Measurements from ENCODE around the gene GMDS. TPM values are rescaled to one million over a fixed set of nuclear protein-coding genes. Genes with fewer than 3 reads are reported as not detected.

GMDS gene
- total and polyA plus RNA-seq, 2 of the 4 experiments (the other 2 are of a cell fraction) = 7.3 to 21.9 TPM

DNA sequence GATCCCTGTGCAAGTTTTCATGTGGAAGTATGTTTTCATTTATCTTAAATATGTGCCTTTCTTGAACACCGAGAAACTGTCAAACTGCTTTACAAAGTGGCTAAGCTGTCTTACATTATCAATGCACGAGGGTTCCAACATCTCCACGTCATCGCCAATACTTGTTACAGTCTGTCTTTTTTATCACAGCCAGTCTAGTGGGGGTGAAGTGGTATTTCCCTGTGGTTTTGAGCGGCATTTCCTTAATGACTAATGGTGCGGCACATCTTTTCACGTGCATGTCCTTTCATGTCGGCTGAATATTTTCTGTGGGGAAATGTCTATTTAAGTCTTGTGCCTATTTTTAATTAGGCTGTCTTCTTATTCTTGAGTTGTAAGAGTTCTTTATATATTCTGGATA lies 355.3 kb downstream of the GMDS start:
- H2BK15ac ChIP-seq (ENCODE audit: low read depth, low read length) = no peak overlapping the region
- BruUV-seq (replicated peaks) = no TSS peak
- TF ChIP-seq, protein P1, sequence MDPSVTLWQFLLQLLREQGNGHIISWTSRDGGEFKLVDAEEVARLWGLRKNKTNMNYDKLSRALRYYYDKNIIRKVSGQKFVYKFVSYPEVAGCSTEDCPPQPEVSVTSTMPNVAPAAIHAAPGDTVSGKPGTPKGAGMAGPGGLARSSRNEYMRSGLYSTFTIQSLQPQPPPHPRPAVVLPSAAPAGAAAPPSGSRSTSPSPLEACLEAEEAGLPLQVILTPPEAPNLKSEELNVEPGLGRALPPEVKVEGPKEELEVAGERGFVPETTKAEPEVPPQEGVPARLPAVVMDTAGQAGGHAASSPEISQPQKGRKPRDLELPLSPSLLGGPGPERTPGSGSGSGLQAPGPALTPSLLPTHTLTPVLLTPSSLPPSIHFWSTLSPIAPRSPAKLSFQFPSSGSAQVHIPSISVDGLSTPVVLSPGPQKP (IDR thresholded peaks at IDR 0.05; ENCODE audit: borderline replicate concordance, low read depth, low read length) = no peak
- TF ChIP-seq SMC3 (IDR thresholded peaks at IDR 0.05; ENCODE audit: low read depth, low read length) (no peak), FOS (IDR thresholded peaks at IDR 0.05; ENCODE audit: low read depth, low read length) (no peak), CHD1 (IDR thresholded peaks at IDR 0.05; ENCODE audit: low read depth, low read length) (no peak), BHLHE40 (IDR thresholded peaks at IDR 0.05; ENCODE audit: low read depth, low read length) (no peak), MAZ (IDR thresholded peaks at IDR 0.05; ENCODE audit: borderline replicate concordance, low read depth, low read length) (no peak), POLR2A (IDR thresholded peaks at IDR 0.05; ENCODE audit: low read depth, low read length) (no peak), MXI1 (IDR thresholded peaks at IDR 0.05; ENCODE audit: borderline replicate concordance, low read depth, low read length) (no peak), MAFK (IDR thresholded peaks at IDR 0.05; ENCODE audit: low read depth, low read length) (no peak), RAD21 (IDR thresholded peaks at IDR 0.05; ENCODE audit: low read length) (no peak), RFX5 (IDR thresholded peaks at IDR 0.05; ENCODE audit: low read depth, low read length) (no peak)
- TF ChIP-seq, protein P2, sequence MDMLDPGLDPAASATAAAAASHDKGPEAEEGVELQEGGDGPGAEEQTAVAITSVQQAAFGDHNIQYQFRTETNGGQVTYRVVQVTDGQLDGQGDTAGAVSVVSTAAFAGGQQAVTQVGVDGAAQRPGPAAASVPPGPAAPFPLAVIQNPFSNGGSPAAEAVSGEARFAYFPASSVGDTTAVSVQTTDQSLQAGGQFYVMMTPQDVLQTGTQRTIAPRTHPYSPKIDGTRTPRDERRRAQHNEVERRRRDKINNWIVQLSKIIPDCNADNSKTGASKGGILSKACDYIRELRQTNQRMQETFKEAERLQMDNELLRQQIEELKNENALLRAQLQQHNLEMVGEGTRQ (IDR thresholded peaks at IDR 0.05; ENCODE audit: low read depth, low read length) = no peak
- TF ChIP-seq, protein P3, sequence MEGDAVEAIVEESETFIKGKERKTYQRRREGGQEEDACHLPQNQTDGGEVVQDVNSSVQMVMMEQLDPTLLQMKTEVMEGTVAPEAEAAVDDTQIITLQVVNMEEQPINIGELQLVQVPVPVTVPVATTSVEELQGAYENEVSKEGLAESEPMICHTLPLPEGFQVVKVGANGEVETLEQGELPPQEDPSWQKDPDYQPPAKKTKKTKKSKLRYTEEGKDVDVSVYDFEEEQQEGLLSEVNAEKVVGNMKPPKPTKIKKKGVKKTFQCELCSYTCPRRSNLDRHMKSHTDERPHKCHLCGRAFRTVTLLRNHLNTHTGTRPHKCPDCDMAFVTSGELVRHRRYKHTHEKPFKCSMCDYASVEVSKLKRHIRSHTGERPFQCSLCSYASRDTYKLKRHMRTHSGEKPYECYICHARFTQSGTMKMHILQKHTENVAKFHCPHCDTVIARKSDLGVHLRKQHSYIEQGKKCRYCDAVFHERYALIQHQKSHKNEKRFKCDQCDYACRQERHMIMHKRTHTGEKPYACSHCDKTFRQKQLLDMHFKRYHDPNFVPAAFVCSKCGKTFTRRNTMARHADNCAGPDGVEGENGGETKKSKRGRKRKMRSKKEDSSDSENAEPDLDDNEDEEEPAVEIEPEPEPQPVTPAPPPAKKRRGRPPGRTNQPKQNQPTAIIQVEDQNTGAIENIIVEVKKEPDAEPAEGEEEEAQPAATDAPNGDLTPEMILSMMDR (conservative IDR thresholded peaks at IDR 0.05; ENCODE audit: low read depth, low read length) = no peak
- ChIA-PET CTCF (no interaction called here), POLR2A (ENCODE audit: unreplicated experiment) (no interaction called here)
- H3K79me1 ChIP-seq (ENCODE audit: low read depth in 1 of 2, low read length in 2 of 2) = no peaks in the 10 kb centered on the region
- 96% methylated on average over 3 of the region's 8 CpGs; no CpG with 5 or more reads in 1 of the 2 experiments for WGBS, 2 experiments (ENCODE audit: extremely low coverage in 2 of 2, insufficient read length in 1 of 2)
- H3K56ac ChIP-seq (ENCODE audit: extremely low read depth, insufficient read depth, low read length) = no peak overlapping the region
- no peak overlapping the region for H2BK5ac ChIP-seq (ENCODE audit: low read depth, low read length, poor library complexity, severe bottlenecking)
- no peak overlapping the region for H2AFZ ChIP-seq (replicated peaks; ENCODE audit: low read length, poor library complexity)
- no peak overlapping the region for H2AK9ac ChIP-seq (replicated peaks; ENCODE audit: low read depth, low read length, poor library complexity)
- in situ Hi-C loops (cut with MboI; ENCODE audit: low sequenced_read_pairs) = no loop called here
- no peaks in the 10 kb centered on the region; the same call in 1 of the 2 replicates for H3K9me1 ChIP-seq (ENCODE audit: insufficient read depth, low read length)
- H2BK20ac ChIP-seq (ENCODE audit: low read depth, low read length) = no peak overlapping the region
- H3K9me3 ChIP-seq (ENCODE audit: control insufficient read depth, insufficient read depth, low read length) = no peaks in the 10 kb centered on the region
- H3K27me3 ChIP-seq (ENCODE audit: control insufficient read depth, insufficient read depth, low read length) = no peaks in the 10 kb centered on the region
- no peak for ATAC-seq (ENCODE audit: low read depth)
- no peaks in the 10 kb centered on the region for H3K36me3 ChIP-seq (ENCODE audit: control insufficient read depth, insufficient read depth, low read length)
- no peak overlapping the region for H3K4me3 ChIP-seq (ENCODE audit: insufficient read depth, low read depth, low read length)
- H3K14ac ChIP-seq (replicated peaks; ENCODE audit: low read depth, low read length) = no peak overlapping the region
- dilution Hi-C loops (cut with HindIII; ENCODE audit: low sequenced_read_pairs, unreplicated experiment) = no loop called here
- no peak overlapping the region for H3K4me2 ChIP-seq (ENCODE audit: low read depth, low read length)
- no peak overlapping the region for H2BK120ac ChIP-seq (ENCODE audit: low read depth, low read length)
- no peak overlapping the region for H3K9ac ChIP-seq (ENCODE audit: low read depth, low read length)
- no peak overlapping the region for H4K5ac ChIP-seq (ENCODE audit: low read depth, low read length)
- H4K8ac ChIP-seq (ENCODE audit: low read depth in 2 of 2, low read length in 2 of 2) = no peak overlapping the region
- no peak overlapping the region for H4K91ac ChIP-seq (ENCODE audit: insufficient read depth, low read depth, low read length)
- no peaks in the 10 kb centered on the region for H3K4me1 ChIP-seq (ENCODE audit: control insufficient read depth, insufficient read depth, low read length)
- intact Hi-C loops (cut with micrococcal nuclease) = no loop called here
- no peak overlapping the region for H3K27ac ChIP-seq (ENCODE audit: insufficient read depth, low read length)
- H3K18ac ChIP-seq (ENCODE audit: low read depth, low read length) = no peak overlapping the region
- no peaks in the 10 kb centered on the region for H4K20me1 ChIP-seq (ENCODE audit: insufficient read depth, low read length)
- DNase-seq = no peak
- no peak overlapping the region for H3K4ac ChIP-seq (ENCODE audit: low read depth, low read length)
- H2AK5ac ChIP-seq (ENCODE audit: low read depth, low read length) = no peak overlapping the region
- no peak overlapping the region for H3K23ac ChIP-seq (ENCODE audit: low read depth, low read length)
